ENCODE measurements around the gene ST14. TPM values are rescaled to one million over a fixed set of nuclear protein-coding genes. Genes with fewer than 3 reads are reported as not detected.

Gene ST14
- total RNA-seq, 1 experiment from 2014 or later: 1.8 TPM

- no peak overlapping the region for H3K27ac ChIP-seq (ENCODE audit: low read length)
- ChIA-PET CTCF (no interaction called here), POLR2A (no interaction called here)
- in situ Hi-C loops (cut with HindIII; ENCODE audit: low pct_unique_long_range_greater_than_20kb, low sequenced_read_pairs) (no loop called here), intact Hi-C loops (cut with micrococcal nuclease; ENCODE audit: unreplicated experiment) (no loop called here)
- no peak overlapping the region for H3K4me3 ChIP-seq (ENCODE audit: low read depth in 2 of 2, low read length in 2 of 2)
- no peaks in the 10 kb centered on the region for H3K4me1 ChIP-seq (ENCODE audit: control insufficient read depth, insufficient read depth, low read length)
- no peak for ATAC-seq
- no peak for DNase-seq (ENCODE audit: low read depth, low spot score)
- H3K27me3 ChIP-seq (ENCODE audit: control insufficient read depth, insufficient read depth, low read length): no peaks in the 10 kb centered on the region
- no TSS peak for BruUV-seq (replicated peaks)
- peaks cover 25% of the 10 kb centered on the region for H3K36me3 ChIP-seq (ENCODE audit: control insufficient read depth, insufficient read depth, low read length)
- H3K9me3 ChIP-seq (ENCODE audit: control insufficient read depth, insufficient read depth, low read depth, low read length): no peaks in the 10 kb centered on the region
- TF ChIP-seq REST (IDR thresholded peaks at IDR 0.05; ENCODE audit: insufficient read depth in 1 of 2, low read depth in 2 of 2, low read length in 1 of 2) (no peak), CTCF (IDR thresholded peaks at IDR 0.05) (no peak), POLR2AphosphoS5 (IDR thresholded peaks at IDR 0.05; ENCODE audit: low read depth, low read length) (no peak), TCF7L2 (IDR thresholded peaks at IDR 0.05; ENCODE audit: low read depth, low read length) (no peak), SIN3A (IDR thresholded peaks at IDR 0.05; ENCODE audit: borderline replicate concordance, insufficient read depth, low read depth, low read length) (no peak)
Measured at GRCh38 chr11:130136107-130136506, 23.5 kb upstream of the ST14 start.

GRCh38 chr11:130137999-130138398 is 21.6 kb upstream of the ST14 start:
- H3K9me3 ChIP-seq (ENCODE audit: control insufficient read depth, insufficient read depth, low read depth, low read length): no peaks in the 10 kb centered on the region
- ChIA-PET POLR2A (no interaction called here), CTCF (no interaction called here)
- no peak for ATAC-seq
- no peaks in the 10 kb centered on the region for H3K27me3 ChIP-seq (ENCODE audit: control insufficient read depth, insufficient read depth, low read length)
- peaks cover 25% of the 10 kb centered on the region for H3K36me3 ChIP-seq (ENCODE audit: control insufficient read depth, insufficient read depth, low read length)
- TF ChIP-seq REST (IDR thresholded peaks at IDR 0.05; ENCODE audit: insufficient read depth in 1 of 2, low read depth in 2 of 2, low read length in 1 of 2) (no peak), CTCF (IDR thresholded peaks at IDR 0.05) (no peak), POLR2AphosphoS5 (IDR thresholded peaks at IDR 0.05; ENCODE audit: low read depth, low read length) (no peak), TCF7L2 (IDR thresholded peaks at IDR 0.05; ENCODE audit: low read depth, low read length) (no peak), SIN3A (IDR thresholded peaks at IDR 0.05; ENCODE audit: borderline replicate concordance, insufficient read depth, low read depth, low read length) (no peak)
- BruUV-seq (replicated peaks): no TSS peak
- H3K4me1 ChIP-seq (ENCODE audit: control insufficient read depth, insufficient read depth, low read length): no peaks in the 10 kb centered on the region
- intact Hi-C loops (cut with micrococcal nuclease; ENCODE audit: unreplicated experiment): no loop called here
- no peak overlapping the region for H3K27ac ChIP-seq (ENCODE audit: low read length)
- in situ Hi-C loops (cut with HindIII; ENCODE audit: low pct_unique_long_range_greater_than_20kb, low sequenced_read_pairs): no loop called here
- H3K4me3 ChIP-seq (ENCODE audit: low read depth in 2 of 2, low read length in 2 of 2): no peak overlapping the region
- DNase-seq (ENCODE audit: low read depth, low spot score): no peak
